HL-60 (cell line): Measurements from ENCODE around the gene NOS3.

ENCODE experiments used
- DNase-seq, 2 experiments: peaks; one replicate each; pipeline ENCODE4 v3.0.0-alpha.2; 2010 to 2020; ENCODE audit warnings: low read depth in 1 of 2, low spot score in 1 of 2
- H3K27ac ChIP-seq: fragments of 250-450 bp; sonication (Bioruptor Pico); replicated peaks from 2 replicates; pipeline ENCODE4 v1.5.1; 2020; ENCODE audit warnings: mild to moderate bottlenecking, moderate library complexity
- H3K27me3 ChIP-seq: fragments of 250-450 bp; sonication (Bioruptor Pico); 2 replicates; pipeline ENCODE4 v1.5.1; 2021; ENCODE audit warnings: mild to moderate bottlenecking, moderate library complexity; ENCODE audit not compliant: insufficient read depth, poor library complexity, severe bottlenecking
- H3K4me3 ChIP-seq: replicated peaks from 2 replicates; pipeline ENCODE4 v1.5.1; 2011; ENCODE audit warnings: mild to moderate bottlenecking, control low read depth, low read length; ENCODE audit not compliant: insufficient read depth
- CTCF ChIP-seq: IDR thresholded peaks from one replicate; pipeline ENCODE4 v1.5.1; 2011; ENCODE audit warnings: low read length, control low read depth, inconsistent platforms; ENCODE audit not compliant: insufficient read depth
- GABPA ChIP-seq: IDR thresholded peaks from 2 replicates; pipeline ENCODE4 v1.6.1; 2012; ENCODE audit warnings: low read depth
- POLR2AphosphoS5 ChIP-seq: IDR thresholded peaks from 2 replicates; pipeline ENCODE4 v1.6.1; 2012; ENCODE audit warnings: low read depth
- SPI1 ChIP-seq: IDR thresholded peaks from 2 replicates; pipeline ENCODE4 v1.6.1; 2012; ENCODE audit warnings: low read depth, mild to moderate bottlenecking, borderline replicate concordance
- TF ChIP-seq, protein P1 (sequence below): IDR thresholded peaks from 2 replicates; pipeline ENCODE4 v1.6.1; 2012; ENCODE audit warnings: low read depth; ENCODE audit not compliant: insufficient replicate concordance

NOS3 gene

DNA sequence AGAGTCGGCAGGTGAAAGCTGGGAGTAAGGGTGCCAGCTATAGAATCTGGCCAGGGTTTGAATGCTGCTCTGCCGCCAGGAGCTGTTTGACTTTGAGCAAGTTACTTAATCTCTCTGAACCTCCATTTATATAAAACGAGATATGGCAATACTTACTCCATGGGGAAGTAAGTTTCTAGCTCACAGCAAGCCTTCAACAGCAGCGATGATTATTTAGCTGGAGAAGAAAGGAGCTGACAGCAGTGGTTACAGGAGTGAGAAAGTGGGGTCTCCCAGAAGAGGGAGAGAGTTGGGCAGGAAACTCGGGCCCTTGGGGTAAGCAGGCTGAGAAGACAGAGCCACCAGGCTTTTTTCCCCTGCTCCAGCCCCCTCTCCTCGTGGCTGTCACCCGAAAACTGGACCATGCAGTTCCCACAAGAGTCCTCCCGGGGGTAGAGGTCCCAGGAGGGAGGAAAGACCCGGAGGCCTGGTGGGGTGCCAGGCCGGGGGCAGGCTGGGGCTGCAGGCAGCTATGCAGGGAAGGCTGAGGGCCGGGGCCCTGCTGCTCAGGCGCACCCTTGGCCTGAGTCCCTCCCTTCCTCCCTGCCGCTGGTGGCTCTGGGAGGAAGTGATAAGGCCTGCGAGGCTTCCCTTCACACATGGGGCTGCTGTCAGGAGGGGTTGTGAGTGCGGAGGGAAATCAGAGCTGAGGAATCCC is 3.5 kb downstream of the NOS3 start:
- H3K27ac ChIP-seq: peak overlapping the region; percentile 27; the same call in 1 of the 2 replicates
- no peaks in the 10 kb centered on the region for H3K27me3 ChIP-seq
- TF ChIP-seq, protein P1, sequence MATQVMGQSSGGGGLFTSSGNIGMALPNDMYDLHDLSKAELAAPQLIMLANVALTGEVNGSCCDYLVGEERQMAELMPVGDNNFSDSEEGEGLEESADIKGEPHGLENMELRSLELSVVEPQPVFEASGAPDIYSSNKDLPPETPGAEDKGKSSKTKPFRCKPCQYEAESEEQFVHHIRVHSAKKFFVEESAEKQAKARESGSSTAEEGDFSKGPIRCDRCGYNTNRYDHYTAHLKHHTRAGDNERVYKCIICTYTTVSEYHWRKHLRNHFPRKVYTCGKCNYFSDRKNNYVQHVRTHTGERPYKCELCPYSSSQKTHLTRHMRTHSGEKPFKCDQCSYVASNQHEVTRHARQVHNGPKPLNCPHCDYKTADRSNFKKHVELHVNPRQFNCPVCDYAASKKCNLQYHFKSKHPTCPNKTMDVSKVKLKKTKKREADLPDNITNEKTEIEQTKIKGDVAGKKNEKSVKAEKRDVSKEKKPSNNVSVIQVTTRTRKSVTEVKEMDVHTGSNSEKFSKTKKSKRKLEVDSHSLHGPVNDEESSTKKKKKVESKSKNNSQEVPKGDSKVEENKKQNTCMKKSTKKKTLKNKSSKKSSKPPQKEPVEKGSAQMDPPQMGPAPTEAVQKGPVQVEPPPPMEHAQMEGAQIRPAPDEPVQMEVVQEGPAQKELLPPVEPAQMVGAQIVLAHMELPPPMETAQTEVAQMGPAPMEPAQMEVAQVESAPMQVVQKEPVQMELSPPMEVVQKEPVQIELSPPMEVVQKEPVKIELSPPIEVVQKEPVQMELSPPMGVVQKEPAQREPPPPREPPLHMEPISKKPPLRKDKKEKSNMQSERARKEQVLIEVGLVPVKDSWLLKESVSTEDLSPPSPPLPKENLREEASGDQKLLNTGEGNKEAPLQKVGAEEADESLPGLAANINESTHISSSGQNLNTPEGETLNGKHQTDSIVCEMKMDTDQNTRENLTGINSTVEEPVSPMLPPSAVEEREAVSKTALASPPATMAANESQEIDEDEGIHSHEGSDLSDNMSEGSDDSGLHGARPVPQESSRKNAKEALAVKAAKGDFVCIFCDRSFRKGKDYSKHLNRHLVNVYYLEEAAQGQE: no peak
- TF ChIP-seq SPI1: peak; percentile 94
- no peak for TF ChIP-seq CTCF
- no peak for TF ChIP-seq GABPA
- peak; percentile 43; the same call in 1 of the 2 replicates for TF ChIP-seq POLR2AphosphoS5
- DNase-seq: peak; percentile 29 to 76
- H3K4me3 ChIP-seq: no peak overlapping the region

- Histone ChIP-seq H3K27me3 (no peaks in the 10 kb centered on the region), H3K27ac (no peak overlapping the region), H3K4me3 (no peak overlapping the region)
- no peak for DNase-seq
- no peak for TF ChIP-seq SPI1
Observed at GRCh38 chr7:150994838-150995510, 4.2 kb downstream of the NOS3 start.

GRCh38 chr7:150996376-150997074 is 5.7 kb downstream of the NOS3 start:
- no peak for TF ChIP-seq GABPA
- no peak for TF ChIP-seq SPI1
- TF ChIP-seq POLR2AphosphoS5: no peak; the same call in 1 of the 2 replicates
- TF ChIP-seq, protein P1: no peak
- TF ChIP-seq CTCF: no peak
- DNase-seq: peak; percentile 51 to 56
- H3K27me3 ChIP-seq: no peaks in the 10 kb centered on the region
- 0 out of 2 replicates have a peak overlapping the region, but pooled peaks have one; percentile 0 for H3K27ac ChIP-seq
- H3K4me3 ChIP-seq: no peak overlapping the region

GRCh38 chr7:150997075-150997511 is 6.3 kb downstream of the NOS3 start:
- H3K27me3 ChIP-seq: no peaks in the 10 kb centered on the region
- DNase-seq: peak; percentile 47 to 55
- no peak overlapping the region for H3K4me3 ChIP-seq
- TF ChIP-seq POLR2AphosphoS5 (0 out of 2 replicates have a peak, but pooled peaks have one; percentile 41), SPI1 (peak; percentile 65; the same call in 1 of the 2 replicates)
- TF ChIP-seq, protein P1: no peak
- H3K27ac ChIP-seq: no peak overlapping the region
